ENCODE data around the gene YRDC. TPM values are rescaled to one million over a fixed set of nuclear protein-coding genes. Genes with fewer than 3 reads are reported as not detected.

The YRDC gene
- total and polyA plus RNA-seq, 5 donors from 2014 or later: 17.3 to 28.2 (median 22.2) TPM

GRCh38 chr1:37846647-37847339 lies 38.8 kb upstream of the YRDC start:
- peaks cover 15% of the 10 kb centered on the region for H3K36me3 ChIP-seq (ENCODE audit: control insufficient read depth, insufficient read depth, low read length)
- H3K9me3 ChIP-seq (ENCODE audit: control insufficient read depth in 2 of 2, low read length in 2 of 2): no peaks in the 10 kb centered on the region
- DNase-seq (no peak), ATAC-seq (ENCODE audit: low read depth in 2 of 2) (no peak)
- peaks cover 19% of the 10 kb centered on the region for H3K4me1 ChIP-seq (ENCODE audit: control insufficient read depth, insufficient read depth, low read length, poor library complexity, severe bottlenecking)
- peaks cover 27 to 57% (median 35%) of the 10 kb centered on the region in 4 donors for H3K4me1 Mint-ChIP-seq
- peak overlapping the region; percentile 3 for H3K4me3 ChIP-seq (ENCODE audit: low read depth, low read length)
- peak overlapping the region in 2 of 3 donors; percentile 61 to 80 for H3K27ac Mint-ChIP-seq
- H3K27me3 ChIP-seq (ENCODE audit: control insufficient read depth, insufficient read depth, low read length): no peaks in the 10 kb centered on the region
- H3K27ac ChIP-seq (ENCODE audit: insufficient read depth, low read length, poor library complexity, severe bottlenecking): no peak overlapping the region
- no peaks in the 10 kb centered on the region for H3K27me3 Mint-ChIP-seq
- H3K9me3 Mint-ChIP-seq: no peaks in the 10 kb centered on the region
- peak overlapping the region in 2 of 4 donors; percentile 8 to 27 for H3K4me3 Mint-ChIP-seq
- H3K36me3 Mint-ChIP-seq: peaks cover 27% of the 10 kb centered on the region

DNA sequence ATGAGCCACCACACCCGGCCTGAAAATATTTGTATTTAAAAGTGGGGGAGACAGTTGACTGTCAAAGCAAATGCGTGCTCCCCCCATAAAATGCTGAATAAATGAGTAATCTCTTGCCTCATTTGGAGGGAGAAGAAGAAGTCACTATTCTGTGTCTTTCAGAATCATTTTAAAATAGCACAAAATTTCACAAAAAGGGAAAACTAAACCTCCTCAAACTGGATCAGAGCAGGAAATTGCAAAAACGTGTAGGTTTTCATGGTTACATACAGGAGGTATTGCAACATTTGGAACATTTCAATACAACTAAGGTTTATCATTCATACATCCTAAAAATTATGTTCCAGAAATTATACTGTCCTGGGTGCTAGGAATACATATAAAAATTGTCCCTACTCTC lies 37.8 kb upstream of the YRDC start:
- Mint-ChIP-seq H3K27ac (peak overlapping the region; percentile 46 to 79 (median 61)), H3K4me1 (peaks cover 27 to 57% (median 35%) of the 10 kb centered on the region in 4 donors), H3K36me3 (peaks cover 27% of the 10 kb centered on the region), H3K27me3 (no peaks in the 10 kb centered on the region), H3K4me3 (no peak overlapping the region), H3K9me3 (no peaks in the 10 kb centered on the region)
- peaks cover 23% of the 10 kb centered on the region for H3K36me3 ChIP-seq (ENCODE audit: control insufficient read depth, insufficient read depth, low read length)
- no peak overlapping the region for H3K4me3 ChIP-seq (ENCODE audit: low read depth, low read length)
- H3K4me1 ChIP-seq (ENCODE audit: control insufficient read depth, insufficient read depth, low read length, poor library complexity, severe bottlenecking): peaks cover 9% of the 10 kb centered on the region
- H3K27ac ChIP-seq (ENCODE audit: insufficient read depth, low read length, poor library complexity, severe bottlenecking): no peak overlapping the region
- ATAC-seq (ENCODE audit: low read depth in 2 of 2) (no peak), DNase-seq (no peak)
- no peaks in the 10 kb centered on the region for H3K9me3 ChIP-seq (ENCODE audit: control insufficient read depth in 2 of 2, low read length in 2 of 2)
- no peaks in the 10 kb centered on the region for H3K27me3 ChIP-seq (ENCODE audit: control insufficient read depth, insufficient read depth, low read length)

GRCh38 chr1:37845049-37845646 lies 37.1 kb upstream of the YRDC start:
- Histone ChIP-seq H3K27ac (ENCODE audit: insufficient read depth, low read length, poor library complexity, severe bottlenecking) (no peak overlapping the region), H3K4me1 (ENCODE audit: control insufficient read depth, insufficient read depth, low read length, poor library complexity, severe bottlenecking) (peaks cover 7% of the 10 kb centered on the region), H3K9me3 (ENCODE audit: control insufficient read depth in 2 of 2, low read length in 2 of 2) (no peaks in the 10 kb centered on the region), H3K4me3 (ENCODE audit: low read depth, low read length) (no peak overlapping the region), H3K36me3 (ENCODE audit: control insufficient read depth, insufficient read depth, low read length) (peaks cover 29% of the 10 kb centered on the region), H3K27me3 (ENCODE audit: control insufficient read depth, insufficient read depth, low read length) (no peaks in the 10 kb centered on the region)
- Mint-ChIP-seq H3K27me3 (no peaks in the 10 kb centered on the region), H3K36me3 (peaks cover 27% of the 10 kb centered on the region), H3K27ac (peak overlapping the region; percentile 14 to 63 (median 46)), H3K4me3 (peak overlapping the region in 1 of 4 donors; percentile 54), H3K9me3 (no peaks in the 10 kb centered on the region), H3K4me1 (peaks cover 27 to 57% (median 35%) of the 10 kb centered on the region in 4 donors)
- ATAC-seq (ENCODE audit: low read depth in 2 of 2): no peak
- DNase-seq: no peak

GRCh38 chr1:37844536-37844935 lies 36.5 kb upstream of the YRDC start:
- Mint-ChIP-seq H3K27ac (peak overlapping the region in 1 of 3 donors; percentile 63), H3K9me3 (no peaks in the 10 kb centered on the region), H3K36me3 (peaks cover 32% of the 10 kb centered on the region), H3K27me3 (no peaks in the 10 kb centered on the region), H3K4me1 (peaks cover 27 to 55% (median 34%) of the 10 kb centered on the region in 4 donors), H3K4me3 (no peak overlapping the region)
- Histone ChIP-seq H3K4me1 (ENCODE audit: control insufficient read depth, insufficient read depth, low read length, poor library complexity, severe bottlenecking) (peaks cover 7% of the 10 kb centered on the region), H3K36me3 (ENCODE audit: control insufficient read depth, insufficient read depth, low read length) (peaks cover 32% of the 10 kb centered on the region), H3K27ac (ENCODE audit: insufficient read depth, low read length, poor library complexity, severe bottlenecking) (no peak overlapping the region), H3K9me3 (ENCODE audit: control insufficient read depth in 2 of 2, low read length in 2 of 2) (no peaks in the 10 kb centered on the region), H3K27me3 (ENCODE audit: control insufficient read depth, insufficient read depth, low read length) (no peaks in the 10 kb centered on the region), H3K4me3 (ENCODE audit: low read depth, low read length) (no peak overlapping the region)
- DNase-seq (no peak), ATAC-seq (ENCODE audit: low read depth in 2 of 2) (no peak)

GRCh38 chr1:37841652-37842051 lies 33.6 kb upstream of the YRDC start:
- Mint-ChIP-seq H3K36me3 (peaks cover 40% of the 10 kb centered on the region), H3K4me1 (peaks cover 13 to 32% (median 22%) of the 10 kb centered on the region in 4 donors), H3K4me3 (no peak overlapping the region), H3K27ac (no peak overlapping the region), H3K27me3 (no peaks in the 10 kb centered on the region), H3K9me3 (no peaks in the 10 kb centered on the region)
- Histone ChIP-seq H3K9me3 (ENCODE audit: control insufficient read depth in 2 of 2, low read length in 2 of 2) (no peaks in the 10 kb centered on the region), H3K4me3 (ENCODE audit: low read depth, low read length) (no peak overlapping the region), H3K27ac (ENCODE audit: insufficient read depth, low read length, poor library complexity, severe bottlenecking) (no peak overlapping the region), H3K36me3 (ENCODE audit: control insufficient read depth, insufficient read depth, low read length) (peaks cover 54% of the 10 kb centered on the region), H3K27me3 (ENCODE audit: control insufficient read depth, insufficient read depth, low read length) (no peaks in the 10 kb centered on the region), H3K4me1 (ENCODE audit: control insufficient read depth, insufficient read depth, low read length, poor library complexity, severe bottlenecking) (peaks cover 4% of the 10 kb centered on the region)
- DNase-seq (no peak), ATAC-seq (ENCODE audit: low read depth in 2 of 2) (no peak)

GRCh38 chr1:37840711-37841110 lies 32.7 kb upstream of the YRDC start:
- no peak overlapping the region for H3K4me3 ChIP-seq (ENCODE audit: low read depth, low read length)
- no peak overlapping the region for H3K4me3 Mint-ChIP-seq
- peaks cover 4 to 23% (median 14%) of the 10 kb centered on the region in 4 donors for H3K4me1 Mint-ChIP-seq
- no peaks in the 10 kb centered on the region for H3K27me3 ChIP-seq (ENCODE audit: control insufficient read depth, insufficient read depth, low read length)
- no peak for ATAC-seq (ENCODE audit: low read depth in 2 of 2)
- no peak for DNase-seq
- H3K27ac Mint-ChIP-seq: no peak overlapping the region
- H3K27ac ChIP-seq (ENCODE audit: insufficient read depth, low read length, poor library complexity, severe bottlenecking): no peak overlapping the region
- H3K36me3 ChIP-seq (ENCODE audit: control insufficient read depth, insufficient read depth, low read length): peaks cover 60% of the 10 kb centered on the region
- no peaks in the 10 kb centered on the region for H3K9me3 Mint-ChIP-seq
- H3K9me3 ChIP-seq (ENCODE audit: control insufficient read depth in 2 of 2, low read length in 2 of 2): no peaks in the 10 kb centered on the region
- peaks cover 36% of the 10 kb centered on the region for H3K36me3 Mint-ChIP-seq
- no peaks in the 10 kb centered on the region for H3K27me3 Mint-ChIP-seq
- H3K4me1 ChIP-seq (ENCODE audit: control insufficient read depth, insufficient read depth, low read length, poor library complexity, severe bottlenecking): no peaks in the 10 kb centered on the region

GRCh38 chr1:37839676-37840075 lies 31.7 kb upstream of the YRDC start:
- Mint-ChIP-seq H3K4me1 (peaks cover under 1 to 13% (median 7%) of the 10 kb centered on the region in 4 donors), H3K27ac (no peak overlapping the region), H3K9me3 (no peaks in the 10 kb centered on the region), H3K36me3 (peaks cover 33% of the 10 kb centered on the region), H3K4me3 (no peak overlapping the region), H3K27me3 (no peaks in the 10 kb centered on the region)
- Histone ChIP-seq H3K9me3 (ENCODE audit: control insufficient read depth in 2 of 2, low read length in 2 of 2) (no peaks in the 10 kb centered on the region), H3K27me3 (ENCODE audit: control insufficient read depth, insufficient read depth, low read length) (no peaks in the 10 kb centered on the region), H3K4me3 (ENCODE audit: low read depth, low read length) (no peak overlapping the region), H3K27ac (ENCODE audit: insufficient read depth, low read length, poor library complexity, severe bottlenecking) (no peak overlapping the region), H3K36me3 (ENCODE audit: control insufficient read depth, insufficient read depth, low read length) (peaks cover 67% of the 10 kb centered on the region), H3K4me1 (ENCODE audit: control insufficient read depth, insufficient read depth, low read length, poor library complexity, severe bottlenecking) (no peaks in the 10 kb centered on the region)
- DNase-seq: no peak
- ATAC-seq (ENCODE audit: low read depth in 2 of 2): no peak

- Mint-ChIP-seq H3K4me1 (peaks cover 0 to 4% (median 0%) of the 10 kb centered on the region in 4 donors), H3K27me3 (no peaks in the 10 kb centered on the region), H3K9me3 (no peaks in the 10 kb centered on the region), H3K36me3 (peaks cover 36% of the 10 kb centered on the region), H3K27ac (no peak overlapping the region), H3K4me3 (no peak overlapping the region)
- H3K4me1 ChIP-seq (ENCODE audit: control insufficient read depth, insufficient read depth, low read length, poor library complexity, severe bottlenecking): no peaks in the 10 kb centered on the region
- DNase-seq (no peak), ATAC-seq (ENCODE audit: low read depth in 2 of 2) (no peak)
- no peak overlapping the region for H3K4me3 ChIP-seq (ENCODE audit: low read depth, low read length)
- H3K27ac ChIP-seq (ENCODE audit: insufficient read depth, low read length, poor library complexity, severe bottlenecking): no peak overlapping the region
- H3K36me3 ChIP-seq (ENCODE audit: control insufficient read depth, insufficient read depth, low read length): peaks cover 89% of the 10 kb centered on the region
- H3K27me3 ChIP-seq (ENCODE audit: control insufficient read depth, insufficient read depth, low read length): no peaks in the 10 kb centered on the region
- no peaks in the 10 kb centered on the region for H3K9me3 ChIP-seq (ENCODE audit: control insufficient read depth in 2 of 2, low read length in 2 of 2)
Measured at GRCh38 chr1:37836788-37837187, 28.8 kb upstream of the YRDC start.
